ENCODE data around the gene FAM43B. TPM values are rescaled to one million over a fixed set of nuclear protein-coding genes. Genes with fewer than 3 reads are reported as not detected.

The FAM43B gene
- total RNA-seq, 2 experiments from 2014 or later, result not detected

DNA sequence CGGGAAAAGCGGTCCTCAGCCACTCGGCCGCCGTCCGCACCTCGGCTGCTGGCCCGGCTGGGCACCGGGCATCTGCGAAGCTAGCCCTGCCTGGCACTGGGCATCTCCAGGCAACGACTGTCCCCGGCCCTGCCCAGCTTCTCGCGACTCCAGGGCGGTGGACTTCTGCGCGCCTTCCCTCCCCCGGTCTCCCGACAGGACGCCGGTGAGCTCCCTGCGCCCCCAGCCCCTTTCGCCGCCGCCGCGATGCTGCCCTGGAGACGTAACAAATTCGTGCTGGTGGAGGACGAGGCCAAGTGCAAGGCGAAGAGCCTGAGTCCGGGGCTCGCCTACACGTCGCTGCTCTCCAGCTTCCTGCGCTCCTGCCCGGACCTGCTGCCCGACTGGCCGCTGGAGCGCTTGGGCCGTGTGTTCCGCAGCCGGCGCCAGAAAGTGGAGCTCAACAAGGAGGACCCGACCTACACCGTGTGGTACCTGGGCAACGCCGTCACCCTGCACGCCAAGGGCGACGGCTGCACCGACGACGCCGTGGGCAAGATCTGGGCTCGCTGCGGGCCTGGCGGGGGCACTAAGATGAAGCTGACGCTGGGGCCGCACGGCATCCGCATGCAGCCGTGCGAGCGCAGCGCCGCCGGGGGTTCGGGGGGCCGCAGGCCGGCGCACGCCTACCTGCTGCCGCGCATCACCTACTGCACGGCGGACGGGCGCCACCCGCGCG lies 514 bp downstream of the FAM43B start:
- H3K27me3 ChIP-seq (ENCODE audit: control insufficient read depth in 1 of 2, insufficient read depth in 2 of 2, low read length in 2 of 2), result peaks cover 31 to 50% of the 10 kb centered on the region in 2 experiments

DNA sequence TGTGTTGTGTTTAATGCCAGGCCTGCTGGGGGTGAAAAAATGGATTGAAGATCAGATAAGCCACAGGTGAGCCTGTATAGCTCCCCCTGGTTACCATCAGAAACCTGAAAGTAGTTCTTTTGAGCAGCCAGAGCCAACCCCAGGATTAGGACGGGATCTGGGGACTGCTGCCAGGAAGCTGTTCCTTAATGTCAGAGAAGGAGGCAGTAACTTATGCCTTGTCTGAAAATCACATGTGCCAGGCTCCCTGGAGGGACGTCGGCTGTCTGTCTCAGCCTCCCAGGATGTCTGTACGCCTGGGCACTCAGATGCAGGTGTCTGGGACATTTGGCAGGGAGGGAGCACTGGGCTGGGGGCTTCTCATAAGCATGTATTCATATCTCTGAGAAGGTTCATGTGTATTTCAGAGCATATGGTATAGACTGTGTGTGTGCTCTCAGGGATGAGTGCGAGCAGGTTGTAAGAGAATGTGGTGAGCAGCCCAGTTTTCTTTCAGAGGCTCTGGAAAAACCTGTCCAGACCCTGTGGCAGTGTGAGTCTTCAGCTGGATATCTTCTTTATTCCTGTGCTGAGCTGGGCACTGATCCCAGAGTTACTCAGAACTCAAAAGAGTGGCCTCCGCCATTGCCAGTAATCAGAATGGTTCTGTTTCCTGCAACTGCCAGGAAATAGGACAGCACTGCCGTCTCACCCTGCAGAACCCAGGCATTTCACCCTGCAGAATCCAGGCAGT lies 2.8 kb downstream of the FAM43B start:
- H3K36me3 Mint-ChIP-seq (ENCODE audit: low read depth), result no peaks in the 10 kb centered on the region
- no peaks in the 10 kb centered on the region for H3K36me3 ChIP-seq (ENCODE audit: insufficient read depth, low read length)
- intact Hi-C loops (cut with DNase I, micrococcal nuclease), result no loop called here
- no peak overlapping the region for H3K4me3 Mint-ChIP-seq
- H3K4me1 ChIP-seq (ENCODE audit: insufficient read depth, low read length), result no peaks in the 10 kb centered on the region
- TF ChIP-seq, protein P1, sequence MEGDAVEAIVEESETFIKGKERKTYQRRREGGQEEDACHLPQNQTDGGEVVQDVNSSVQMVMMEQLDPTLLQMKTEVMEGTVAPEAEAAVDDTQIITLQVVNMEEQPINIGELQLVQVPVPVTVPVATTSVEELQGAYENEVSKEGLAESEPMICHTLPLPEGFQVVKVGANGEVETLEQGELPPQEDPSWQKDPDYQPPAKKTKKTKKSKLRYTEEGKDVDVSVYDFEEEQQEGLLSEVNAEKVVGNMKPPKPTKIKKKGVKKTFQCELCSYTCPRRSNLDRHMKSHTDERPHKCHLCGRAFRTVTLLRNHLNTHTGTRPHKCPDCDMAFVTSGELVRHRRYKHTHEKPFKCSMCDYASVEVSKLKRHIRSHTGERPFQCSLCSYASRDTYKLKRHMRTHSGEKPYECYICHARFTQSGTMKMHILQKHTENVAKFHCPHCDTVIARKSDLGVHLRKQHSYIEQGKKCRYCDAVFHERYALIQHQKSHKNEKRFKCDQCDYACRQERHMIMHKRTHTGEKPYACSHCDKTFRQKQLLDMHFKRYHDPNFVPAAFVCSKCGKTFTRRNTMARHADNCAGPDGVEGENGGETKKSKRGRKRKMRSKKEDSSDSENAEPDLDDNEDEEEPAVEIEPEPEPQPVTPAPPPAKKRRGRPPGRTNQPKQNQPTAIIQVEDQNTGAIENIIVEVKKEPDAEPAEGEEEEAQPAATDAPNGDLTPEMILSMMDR (IDR thresholded peaks at IDR 0.05), result no peak
- H3K9me3 Mint-ChIP-seq, result no peaks in the 10 kb centered on the region
- peaks cover 30% of the 10 kb centered on the region for H3K27me3 Mint-ChIP-seq
- ChIA-PET CTCF (no interaction called here), POLR2A (no interaction called here)
- no peak overlapping the region for H3K27ac Mint-ChIP-seq
- H3K4me1 Mint-ChIP-seq (ENCODE audit: low read depth), result no peaks in the 10 kb centered on the region
- no peak overlapping the region for H3K27ac ChIP-seq (ENCODE audit: low read depth in 1 of 2, low read length in 2 of 2)
- no peak overlapping the region for H3K4me3 ChIP-seq (ENCODE audit: low read length)
- H3K9me3 ChIP-seq (ENCODE audit: control insufficient read depth in 1 of 2, insufficient read depth in 1 of 2, low read length in 2 of 2), result peaks cover 0 to 15% of the 10 kb centered on the region in 2 experiments
- ATAC-seq (ENCODE audit: poor library complexity) (no peak), DNase-seq (no peak)
- H3K27me3 ChIP-seq (ENCODE audit: control insufficient read depth in 1 of 2, insufficient read depth in 2 of 2, low read length in 2 of 2), result peaks cover 29 to 54% of the 10 kb centered on the region in 2 experiments

More for the DNA sequence above, 514 bp downstream of the FAM43B start:
- Mint-ChIP-seq H3K36me3 (ENCODE audit: low read depth) (no peaks in the 10 kb centered on the region), H3K4me3 (no peak overlapping the region), H3K9me3 (no peaks in the 10 kb centered on the region), H3K4me1 (ENCODE audit: low read depth) (no peaks in the 10 kb centered on the region), H3K27me3 (peaks cover 35% of the 10 kb centered on the region), H3K27ac (no peak overlapping the region)
- peaks cover 0 to 15% of the 10 kb centered on the region in 2 experiments for H3K9me3 ChIP-seq (ENCODE audit: control insufficient read depth in 1 of 2, insufficient read depth in 1 of 2, low read length in 2 of 2)
- intact Hi-C loops (cut with DNase I, micrococcal nuclease), result no loop called here
- TF ChIP-seq, protein P1 (IDR thresholded peaks at IDR 0.05), result no peak
- CTCF ChIA-PET, result no interaction called here
- DNase-seq (no peak), ATAC-seq (ENCODE audit: poor library complexity) (no peak)
- no peak overlapping the region for H3K27ac ChIP-seq (ENCODE audit: low read depth in 1 of 2, low read length in 2 of 2)
- POLR2A ChIA-PET, result no interaction called here
- no peaks in the 10 kb centered on the region for H3K36me3 ChIP-seq (ENCODE audit: insufficient read depth, low read length)
- H3K4me1 ChIP-seq (ENCODE audit: insufficient read depth, low read length), result no peaks in the 10 kb centered on the region
- no peak overlapping the region for H3K4me3 ChIP-seq (ENCODE audit: low read length)

DNA sequence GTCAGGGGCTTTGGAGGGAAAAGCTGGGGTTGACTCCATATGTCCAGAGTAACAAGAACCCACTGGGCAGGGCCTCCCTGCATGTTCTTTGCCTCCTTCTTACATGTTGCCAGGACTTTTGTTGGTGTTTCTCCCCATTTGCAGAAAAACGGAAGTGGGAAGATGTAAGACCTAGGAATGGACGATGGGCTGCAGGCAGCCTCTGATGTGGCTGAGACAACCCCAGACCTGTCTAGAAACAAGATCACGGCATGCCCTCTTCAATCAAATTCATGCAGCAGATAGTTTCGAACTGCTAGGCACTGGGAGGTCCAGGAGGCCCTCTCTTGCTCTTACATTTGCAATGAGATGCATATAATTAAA lies 3.4 kb downstream of the FAM43B start:
- ChIA-PET POLR2A (no interaction called here), CTCF (no interaction called here)
- peaks cover 28 to 52% of the 10 kb centered on the region in 2 experiments for H3K27me3 ChIP-seq (ENCODE audit: control insufficient read depth in 1 of 2, insufficient read depth in 2 of 2, low read length in 2 of 2)
- Mint-ChIP-seq H3K4me3 (no peak overlapping the region), H3K27me3 (peaks cover 33% of the 10 kb centered on the region), H3K27ac (no peak overlapping the region), H3K4me1 (ENCODE audit: low read depth) (no peaks in the 10 kb centered on the region), H3K9me3 (no peaks in the 10 kb centered on the region), H3K36me3 (ENCODE audit: low read depth) (no peaks in the 10 kb centered on the region)
- no peaks in the 10 kb centered on the region for H3K36me3 ChIP-seq (ENCODE audit: insufficient read depth, low read length)
- ATAC-seq (ENCODE audit: poor library complexity) (no peak), DNase-seq (no peak)
- no peak overlapping the region for H3K27ac ChIP-seq (ENCODE audit: low read depth in 1 of 2, low read length in 2 of 2)
- intact Hi-C loops (cut with DNase I, micrococcal nuclease), result no loop called here
- TF ChIP-seq, protein P1 (IDR thresholded peaks at IDR 0.05), result no peak
- H3K4me1 ChIP-seq (ENCODE audit: insufficient read depth, low read length), result no peaks in the 10 kb centered on the region
- H3K4me3 ChIP-seq (ENCODE audit: low read length), result no peak overlapping the region
- H3K9me3 ChIP-seq (ENCODE audit: control insufficient read depth in 1 of 2, insufficient read depth in 1 of 2, low read length in 2 of 2), result peaks cover 0 to 15% of the 10 kb centered on the region in 2 experiments

Measured in CD4-positive, alpha-beta T cell (primary cell).